ENCODE measurements around the gene ATP6V0D1.
"Not testable (repeated sequence)": the region's sequence is repeated elsewhere in the genome, so short reads cannot be mapped to it uniquely, and the experiment has no call there.

ATP6V0D1 gene

GRCh38 chr16:67480833-67481560 is at the start of gene ATP6V0D1:
ATP6V0D1 (minus strand) TSS chr16:67481157; CDS start chr16:67481086, 71 bp downstream.
- peak; percentile 98 for DNase-seq (ENCODE audit: low read depth in 1 of 2, low spot score in 1 of 2)

GRCh38 chr16:67530013-67530939 is 49.3 kb upstream of the ATP6V0D1 start:
- DNase-seq (ENCODE audit: low read depth in 1 of 2, low spot score in 1 of 2), result no peak

GRCh38 chr16:67529582-67530012 is 48.6 kb upstream of the ATP6V0D1 start:
- DNase-seq (ENCODE audit: low read depth in 1 of 2, low spot score in 1 of 2), result no peak

- DNase-seq (ENCODE audit: low read depth in 1 of 2, low spot score in 1 of 2), result no peak
Observed at GRCh38 chr16:67528870-67529581, 48.1 kb upstream of the ATP6V0D1 start.

GRCh38 chr16:67528222-67528869 is 47.4 kb upstream of the ATP6V0D1 start, which contains the start of gene RIPOR1:
RIPOR1 (plus strand) TSS chr16:67528829; CDS start chr16:67538447, 9,618 bp downstream.
- DNase-seq (ENCODE audit: low read depth in 1 of 2, low spot score in 1 of 2), result peak in 1 of 2 donors; percentile 23

- no peak for DNase-seq (ENCODE audit: low read depth in 1 of 2, low spot score in 1 of 2)
Observed at GRCh38 chr16:67526149-67526791, 45.3 kb upstream of the ATP6V0D1 start.

- no peak for DNase-seq (ENCODE audit: low read depth in 1 of 2, low spot score in 1 of 2)
Observed at GRCh38 chr16:67525176-67525860, 44.4 kb upstream of the ATP6V0D1 start.

GRCh38 chr16:67521095-67521804 is 40.3 kb upstream of the ATP6V0D1 start:
- peak; percentile 93 to 95 for DNase-seq (ENCODE audit: low read depth in 1 of 2, low spot score in 1 of 2)

- no peak for DNase-seq (ENCODE audit: low read depth in 1 of 2, low spot score in 1 of 2)
Observed at GRCh38 chr16:67519242-67519641, 38.3 kb upstream of the ATP6V0D1 start.

GRCh38 chr16:67518676-67519075 is 37.7 kb upstream of the ATP6V0D1 start:
- DNase-seq (ENCODE audit: low read depth in 1 of 2, low spot score in 1 of 2), result no peak

GRCh38 chr16:67517661-67518423 is 36.9 kb upstream of the ATP6V0D1 start:
- DNase-seq (ENCODE audit: low read depth in 1 of 2, low spot score in 1 of 2), result no peak

- no peak for DNase-seq (ENCODE audit: low read depth in 1 of 2, low spot score in 1 of 2)
Observed at GRCh38 chr16:67517155-67517445, 36.1 kb upstream of the ATP6V0D1 start.

- no peak for DNase-seq (ENCODE audit: low read depth in 1 of 2, low spot score in 1 of 2)
Observed at GRCh38 chr16:67516296-67517154, 35.6 kb upstream of the ATP6V0D1 start.

- DNase-seq (ENCODE audit: low read depth in 1 of 2, low spot score in 1 of 2), result peak; percentile 57 to 60
Observed at GRCh38 chr16:67514382-67514828, 33.4 kb upstream of the ATP6V0D1 start.

- DNase-seq (ENCODE audit: low read depth in 1 of 2, low spot score in 1 of 2), result not testable (repeated sequence)
Observed at GRCh38 chr16:67513892-67514291, 32.9 kb upstream of the ATP6V0D1 start.

- DNase-seq (ENCODE audit: low read depth in 1 of 2, low spot score in 1 of 2), result no peak
Observed at GRCh38 chr16:67509016-67509415, 28.1 kb upstream of the ATP6V0D1 start.

- no peak for DNase-seq (ENCODE audit: low read depth in 1 of 2, low spot score in 1 of 2)
Observed at GRCh38 chr16:67506468-67506867, 25.5 kb upstream of the ATP6V0D1 start.

All from activated T-helper 1 cell treated with anti-CD3 and anti-CD28 coated beads, Interleukin-2, amount 50 U/mL, for 16 hours (primary cell).